ENCODE measurements around the gene ANGPTL7.

Gene ANGPTL7

DNA sequence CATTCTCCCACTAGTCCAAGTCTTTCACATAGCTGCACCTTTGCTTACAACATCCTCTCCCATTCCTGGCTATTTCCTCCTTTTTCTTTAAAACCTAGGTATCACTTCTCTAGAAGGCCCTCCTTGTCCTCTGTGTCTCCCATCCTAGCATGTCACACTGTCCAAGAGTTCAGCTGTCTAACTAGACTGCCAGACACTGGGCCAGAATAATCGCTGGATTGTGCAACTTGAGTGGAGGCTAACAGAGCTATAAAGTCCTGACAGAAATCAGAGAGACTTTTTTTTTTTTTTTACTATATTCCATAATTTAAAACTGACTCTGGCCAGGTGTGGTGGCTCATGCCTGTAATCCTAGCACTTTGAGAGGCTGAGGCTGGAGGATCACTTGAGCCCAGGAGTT is 4.2 kb upstream of the ANGPTL7 start:
- no peak overlapping the region for H3K27ac ChIP-seq (ENCODE audit: low read length)
- H3K27me3 ChIP-seq (replicated peaks; ENCODE audit: insufficient read depth, low read length) = no peaks in the 10 kb centered on the region
- H4K20me1 ChIP-seq (ENCODE audit: insufficient read depth, low read length) = no peaks in the 10 kb centered on the region
- H3K9me3 ChIP-seq (replicated peaks; ENCODE audit: insufficient read depth, low read length) = no peaks in the 10 kb centered on the region
- no peaks in the 10 kb centered on the region; the same call in 1 of the 2 replicates for H3F3A ChIP-seq (ENCODE audit: insufficient read depth, low read length)
- DNase-seq = no peak
- TF ChIP-seq, protein P1, sequence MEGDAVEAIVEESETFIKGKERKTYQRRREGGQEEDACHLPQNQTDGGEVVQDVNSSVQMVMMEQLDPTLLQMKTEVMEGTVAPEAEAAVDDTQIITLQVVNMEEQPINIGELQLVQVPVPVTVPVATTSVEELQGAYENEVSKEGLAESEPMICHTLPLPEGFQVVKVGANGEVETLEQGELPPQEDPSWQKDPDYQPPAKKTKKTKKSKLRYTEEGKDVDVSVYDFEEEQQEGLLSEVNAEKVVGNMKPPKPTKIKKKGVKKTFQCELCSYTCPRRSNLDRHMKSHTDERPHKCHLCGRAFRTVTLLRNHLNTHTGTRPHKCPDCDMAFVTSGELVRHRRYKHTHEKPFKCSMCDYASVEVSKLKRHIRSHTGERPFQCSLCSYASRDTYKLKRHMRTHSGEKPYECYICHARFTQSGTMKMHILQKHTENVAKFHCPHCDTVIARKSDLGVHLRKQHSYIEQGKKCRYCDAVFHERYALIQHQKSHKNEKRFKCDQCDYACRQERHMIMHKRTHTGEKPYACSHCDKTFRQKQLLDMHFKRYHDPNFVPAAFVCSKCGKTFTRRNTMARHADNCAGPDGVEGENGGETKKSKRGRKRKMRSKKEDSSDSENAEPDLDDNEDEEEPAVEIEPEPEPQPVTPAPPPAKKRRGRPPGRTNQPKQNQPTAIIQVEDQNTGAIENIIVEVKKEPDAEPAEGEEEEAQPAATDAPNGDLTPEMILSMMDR (IDR thresholded peaks at IDR 0.05; ENCODE audit: low read length) = no peak
- TF ChIP-seq EZH2phosphoT487 (IDR thresholded peaks at IDR 0.05; ENCODE audit: low read length) (no peak), EZH2 (optimal IDR thresholded peaks at IDR 0.05; ENCODE audit: low read depth, low read length) (no peak)
- H3K4me2 ChIP-seq (ENCODE audit: low read depth, low read length) = no peak overlapping the region
- H2AFZ ChIP-seq (ENCODE audit: low read length) = no peak overlapping the region
- H3K79me2 ChIP-seq (ENCODE audit: low read length) = no peaks in the 10 kb centered on the region
- H3K9me2 ChIP-seq (replicated peaks; ENCODE audit: insufficient read depth, low read length) = no peaks in the 10 kb centered on the region
- no peak overlapping the region for H3K9ac ChIP-seq (ENCODE audit: low read length)
- H3K36me3 ChIP-seq (replicated peaks; ENCODE audit: insufficient read depth, low read length) = no peaks in the 10 kb centered on the region; the same call in 1 of the 2 replicates
- H3K4me1 ChIP-seq (ENCODE audit: low read length) = no peaks in the 10 kb centered on the region
- H3K4me3 ChIP-seq (ENCODE audit: low read length) = no peak overlapping the region

DNA sequence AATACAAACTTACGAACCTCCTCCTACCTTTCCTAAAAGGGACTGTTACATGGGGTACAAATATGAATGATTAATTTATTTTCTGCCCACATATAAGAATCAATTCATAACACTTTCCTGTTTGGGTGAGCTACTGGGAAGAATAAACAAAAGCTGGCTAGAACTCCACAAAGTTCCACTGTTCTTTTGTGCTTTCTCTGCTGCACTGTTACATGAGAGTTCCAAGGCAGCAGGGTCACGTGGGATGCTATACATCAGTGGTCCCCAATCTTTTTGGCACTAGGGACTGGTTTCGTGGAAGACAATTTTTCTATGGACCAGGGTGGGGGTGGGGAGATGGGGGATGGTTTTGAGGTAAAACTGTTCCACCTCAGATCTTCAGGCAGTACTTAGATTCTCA is 2.2 kb upstream of the ANGPTL7 start:
- Histone ChIP-seq H2AFZ (ENCODE audit: low read length) (no peak overlapping the region), H3K36me3 (replicated peaks; ENCODE audit: insufficient read depth, low read length) (no peaks in the 10 kb centered on the region; the same call in 1 of the 2 replicates), H3K27ac (ENCODE audit: low read length) (no peak overlapping the region), H3K9me2 (replicated peaks; ENCODE audit: insufficient read depth, low read length) (no peaks in the 10 kb centered on the region), H3K27me3 (replicated peaks; ENCODE audit: insufficient read depth, low read length) (no peaks in the 10 kb centered on the region), H3K4me3 (ENCODE audit: low read length) (no peak overlapping the region), H3K9me3 (replicated peaks; ENCODE audit: insufficient read depth, low read length) (no peaks in the 10 kb centered on the region), H3K4me2 (ENCODE audit: low read depth, low read length) (no peak overlapping the region), H3K4me1 (ENCODE audit: low read length) (no peaks in the 10 kb centered on the region), H3F3A (ENCODE audit: insufficient read depth, low read length) (no peaks in the 10 kb centered on the region; the same call in 1 of the 2 replicates), H3K9ac (ENCODE audit: low read length) (no peak overlapping the region), H4K20me1 (ENCODE audit: insufficient read depth, low read length) (no peaks in the 10 kb centered on the region), H3K79me2 (ENCODE audit: low read length) (no peaks in the 10 kb centered on the region)
- no peak for DNase-seq
- TF ChIP-seq, protein P1 (IDR thresholded peaks at IDR 0.05; ENCODE audit: low read length) = no peak
- no peak for TF ChIP-seq EZH2phosphoT487 (IDR thresholded peaks at IDR 0.05; ENCODE audit: low read length)
- TF ChIP-seq EZH2 (optimal IDR thresholded peaks at IDR 0.05; ENCODE audit: low read depth, low read length) = no peak

DNA sequence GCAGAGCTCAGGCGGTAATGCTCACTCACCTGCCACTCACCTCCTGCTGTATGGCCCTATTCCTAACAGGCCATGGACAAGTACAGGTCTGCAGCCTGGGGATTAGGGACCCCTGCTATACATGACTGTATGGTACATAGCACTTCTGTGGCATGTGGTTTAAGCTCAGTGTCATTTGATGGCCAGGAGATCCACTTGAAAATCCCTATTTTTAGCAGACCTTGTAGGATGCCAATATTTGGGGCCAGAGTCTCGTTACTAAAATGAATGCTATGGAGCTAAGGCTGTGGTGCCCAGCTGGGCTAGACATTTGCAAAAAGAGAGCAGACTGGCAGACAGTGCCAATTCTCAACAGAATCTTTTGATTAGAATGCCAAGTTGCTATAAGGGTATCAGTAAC is 1.7 kb upstream of the ANGPTL7 start:
- no peak overlapping the region for H3K27ac ChIP-seq (ENCODE audit: low read length)
- H3K4me1 ChIP-seq (ENCODE audit: low read length) = no peaks in the 10 kb centered on the region

More for the DNA sequence above, 1.7 kb upstream of the ANGPTL7 start:
- H3K4me3 ChIP-seq (ENCODE audit: low read length) = no peak overlapping the region
- no peaks in the 10 kb centered on the region; the same call in 1 of the 2 replicates for H3F3A ChIP-seq (ENCODE audit: insufficient read depth, low read length)
- no peak overlapping the region for H3K9ac ChIP-seq (ENCODE audit: low read length)
- H3K36me3 ChIP-seq (replicated peaks; ENCODE audit: insufficient read depth, low read length) = no peaks in the 10 kb centered on the region; the same call in 1 of the 2 replicates
- H3K27me3 ChIP-seq (replicated peaks; ENCODE audit: insufficient read depth, low read length) = no peaks in the 10 kb centered on the region
- no peak for DNase-seq
- TF ChIP-seq EZH2 (optimal IDR thresholded peaks at IDR 0.05; ENCODE audit: low read depth, low read length) = no peak
- TF ChIP-seq EZH2phosphoT487 (IDR thresholded peaks at IDR 0.05; ENCODE audit: low read length) = no peak
- TF ChIP-seq, protein P1 (IDR thresholded peaks at IDR 0.05; ENCODE audit: low read length) = no peak
- H4K20me1 ChIP-seq (ENCODE audit: insufficient read depth, low read length) = no peaks in the 10 kb centered on the region
- no peaks in the 10 kb centered on the region for H3K9me3 ChIP-seq (replicated peaks; ENCODE audit: insufficient read depth, low read length)
- H2AFZ ChIP-seq (ENCODE audit: low read length) = no peak overlapping the region
- H3K79me2 ChIP-seq (ENCODE audit: low read length) = no peaks in the 10 kb centered on the region
- H3K4me2 ChIP-seq (ENCODE audit: low read depth, low read length) = no peak overlapping the region
- no peaks in the 10 kb centered on the region for H3K9me2 ChIP-seq (replicated peaks; ENCODE audit: insufficient read depth, low read length)
